H9 (cell line): ENCODE measurements around the gene SHISA4. TPM values are rescaled to one million over a fixed set of nuclear protein-coding genes. Genes with fewer than 3 reads are reported as not detected.

Experiments
- DNase-seq: peaks from one replicate; pipeline ENCODE4 v3.0.0-alpha.2; 2017
- H2AFZ ChIP-seq: one replicate; pipeline ENCODE4 v1.6.1; 2013; ENCODE audit warnings: mild to moderate bottlenecking, low read length, control low read depth, moderate library complexity
- H2AK5ac ChIP-seq: 2 replicates; pipeline ENCODE4 v1.6.1; 2013; ENCODE audit warnings: low read length, control low read depth, mixed read lengths; ENCODE audit not compliant: insufficient read length
- H2BK120ac ChIP-seq: one replicate; pipeline ENCODE4 v1.6.1; 2013; ENCODE audit warnings: low read depth, mild to moderate bottlenecking, low read length, control low read depth, inconsistent platforms; ENCODE audit not compliant: poor library complexity, severe bottlenecking
- H2BK12ac ChIP-seq: 2 replicates; pipeline ENCODE4 v1.6.1; 2013; ENCODE audit warnings: low read length, control low read depth, mixed read lengths, low read depth; ENCODE audit not compliant: insufficient read length
- H2BK15ac ChIP-seq: 2 replicates; pipeline ENCODE4 v1.6.1; 2013; ENCODE audit warnings: low read depth, low read length, control low read depth
- H2BK20ac ChIP-seq: one replicate; pipeline ENCODE4 v1.6.1; 2013; ENCODE audit warnings: low read depth, mild to moderate bottlenecking, low read length, control low read depth, inconsistent platforms; ENCODE audit not compliant: poor library complexity, severe bottlenecking
- H2BK5ac ChIP-seq: 2 replicates; pipeline ENCODE4 v1.6.1; 2013; ENCODE audit warnings: low read length, control low read depth, mixed read lengths; ENCODE audit not compliant: insufficient read length
- H3K14ac ChIP-seq: 2 replicates; pipeline ENCODE4 v1.6.1; 2013; ENCODE audit warnings: low read length, control low read depth; ENCODE audit not compliant: insufficient read depth
- H3K18ac ChIP-seq: 2 replicates; pipeline ENCODE4 v1.6.1; 2013; ENCODE audit warnings: low read depth, mild to moderate bottlenecking, mixed read lengths, low read length, control low read depth; ENCODE audit not compliant: insufficient read length
- H3K23ac ChIP-seq: 2 replicates; pipeline ENCODE4 v1.6.1; 2013; ENCODE audit warnings: low read length, control low read depth, mixed read lengths, low read depth; ENCODE audit not compliant: insufficient read length
- H3K23me2 ChIP-seq: 2 replicates; pipeline ENCODE4 v1.6.1; 2013; ENCODE audit warnings: low read depth, mild to moderate bottlenecking, mixed read lengths, low read length, control low read depth; ENCODE audit not compliant: insufficient read length, poor library complexity, severe bottlenecking
- H3K27ac ChIP-seq: 2 replicates; pipeline ENCODE4 v1.5.1; 2013; ENCODE audit warnings: low read length, control low read depth, mixed read lengths, low read depth; ENCODE audit not compliant: insufficient read length
- H3K27me3 ChIP-seq: 2 replicates; pipeline ENCODE4 v1.6.1; 2013; ENCODE audit warnings: low read length, control low read depth, inconsistent platforms; ENCODE audit not compliant: insufficient read depth
- H3K4ac ChIP-seq: 2 replicates; pipeline ENCODE4 v1.6.1; 2013; ENCODE audit warnings: low read depth, mild to moderate bottlenecking, control low read depth, inconsistent platforms, low read length, moderate library complexity
- H3K4me1 ChIP-seq: 2 replicates; pipeline ENCODE4 v1.6.1; 2013; ENCODE audit warnings: low read length, control low read depth, inconsistent platforms; ENCODE audit not compliant: insufficient read depth
- H3K4me2 ChIP-seq: 2 replicates; pipeline ENCODE4 v1.6.1; 2013; ENCODE audit warnings: low read length, control low read depth, mixed read lengths; ENCODE audit not compliant: insufficient read length, insufficient read depth
- H3K56ac ChIP-seq: 2 replicates; pipeline ENCODE4 v1.6.1; 2013; ENCODE audit warnings: low read depth, mild to moderate bottlenecking, mixed read lengths, low read length, control low read depth; ENCODE audit not compliant: insufficient read length
- H3K79me1 ChIP-seq: 2 replicates; pipeline ENCODE4 v1.6.1; 2013; ENCODE audit warnings: low read depth, mild to moderate bottlenecking, moderate library complexity, low read length, control low read depth, inconsistent platforms; ENCODE audit not compliant: insufficient read depth, poor library complexity, severe bottlenecking
- H3K79me2 ChIP-seq: 2 replicates; pipeline ENCODE4 v1.6.1; 2013; ENCODE audit warnings: low read length, control low read depth, inconsistent platforms; ENCODE audit not compliant: insufficient read depth
- H3K9ac ChIP-seq: 2 replicates; pipeline ENCODE4 v1.6.1; 2013; ENCODE audit warnings: low read length, control low read depth, mixed read lengths; ENCODE audit not compliant: insufficient read length; ENCODE audit errors: extremely low read depth
- H3K9me3 ChIP-seq: one replicate; pipeline ENCODE4 v1.6.1; 2013; ENCODE audit warnings: low read depth, low read length, inconsistent platforms; ENCODE audit not compliant: control insufficient read depth
- H3T11ph ChIP-seq: one replicate; pipeline ENCODE4 v1.6.1; 2013; ENCODE audit warnings: mild to moderate bottlenecking, low read length, control low read depth, inconsistent platforms
- H4K20me1 ChIP-seq: one replicate; pipeline ENCODE4 v1.6.1; 2013; ENCODE audit not compliant: control insufficient read depth, insufficient read length, insufficient read depth
- H4K5ac ChIP-seq: 2 replicates; pipeline ENCODE4 v1.6.1; 2013; ENCODE audit warnings: low read depth, mild to moderate bottlenecking, mixed read lengths, low read length, control low read depth; ENCODE audit not compliant: insufficient read length
- H4K8ac ChIP-seq: replicated peaks from 2 replicates; pipeline ENCODE4 v1.6.1; 2013; ENCODE audit warnings: low read length, control low read depth, mixed read lengths, low read depth; ENCODE audit not compliant: insufficient read length
- H4K91ac ChIP-seq: 2 replicates; pipeline ENCODE4 v1.6.1; 2013; ENCODE audit warnings: low read depth, mild to moderate bottlenecking, moderate library complexity, mixed read lengths, low read length, control low read depth; ENCODE audit not compliant: insufficient read length
- H3K27ac Mint-ChIP-seq, 3 experiments: 2 replicates in 2 of 3; 3 replicates in 1 of 3; pipeline ENCODE4 v1.8.0; 2020 to 2021; ENCODE audit warnings: mixed read lengths in 3 of 3, mild to moderate bottlenecking in 1 of 3, moderate library complexity in 1 of 3
- H3K27me3 Mint-ChIP-seq: 2 replicates; pipeline ENCODE4 v1.8.0; 2021; ENCODE audit warnings: low read depth, mild to moderate bottlenecking, moderate library complexity, mixed read lengths
- H3K36me3 Mint-ChIP-seq, 3 experiments: 2 replicates in 2 of 3; 3 replicates in 1 of 3; pipeline ENCODE4 v1.8.0; 2020 to 2021; ENCODE audit warnings: low read depth in 3 of 3, mixed read lengths in 3 of 3; ENCODE audit not compliant: insufficient read depth in 1 of 3
- H3K4me1 Mint-ChIP-seq, 2 experiments: 2 replicates each; pipeline ENCODE4 v1.8.0; 2020; ENCODE audit warnings: mixed read lengths in 2 of 2
- H3K4me3 Mint-ChIP-seq, 2 experiments: 2 replicates in 1 of 2; 3 replicates in 1 of 2; pipeline ENCODE4 v1.8.0; 2020 to 2021; ENCODE audit warnings: mild to moderate bottlenecking in 2 of 2, mixed read lengths in 2 of 2, moderate library complexity in 1 of 2
- H3K9me3 Mint-ChIP-seq, 2 experiments: 2 replicates in 1 of 2; 3 replicates in 1 of 2; pipeline ENCODE4 v1.8.0; 2020; ENCODE audit warnings: mild to moderate bottlenecking in 2 of 2, mixed read lengths in 2 of 2, moderate library complexity in 1 of 2
- CTCF ChIP-seq: fragments of 200-600 bp; sonication (generic); conservative IDR thresholded peaks from 3 replicates; pipeline ENCODE4 v1.8.0; 2021; ENCODE audit warnings: antibody characterized with exemption, mild to moderate bottlenecking
- WGBS: extraction: QIAGEN DNeasy Blood & Tissue Kit; methylation state at CpG from one replicate; pipeline ENCODE4 v1.1.7; 2013; ENCODE audit warnings: missing lambda C conversion rate, low lambda C conversion rate, mixed read lengths; ENCODE audit not compliant: insufficient read length; ENCODE audit errors: extremely low coverage; 5-methylcytosine and 5-hydroxymethylcytosine counted together
- total RNA-seq: library from RNA; stranded (reverse); gene quantifications from 2 replicates; pipeline ENCODE4 v1.2.1, GENCODE V29; 2021

SHISA4 gene
- total RNA-seq, 1 experiment from 2014 or later, result 6.3 TPM

GRCh38 chr1:201903135-201903534 is 14.4 kb downstream of the SHISA4 start:
- H2AK5ac ChIP-seq, result no peak overlapping the region
- no peaks in the 10 kb centered on the region for H3K4me1 ChIP-seq
- H3K14ac ChIP-seq, result no peak overlapping the region
- peaks cover 0 to 8% of the 10 kb centered on the region in 2 experiments; a peak in 3 of 4 replicates for H3K4me1 Mint-ChIP-seq
- H3T11ph ChIP-seq, result no peak overlapping the region
- H2AFZ ChIP-seq, result no peak overlapping the region
- no peak overlapping the region for H4K8ac ChIP-seq
- no peak overlapping the region for H2BK5ac ChIP-seq
- TF ChIP-seq CTCF, result no peak
- no peak overlapping the region for H2BK12ac ChIP-seq
- no peaks in the 10 kb centered on the region for H3K9me3 Mint-ChIP-seq
- H4K91ac ChIP-seq, result no peak overlapping the region
- no peak overlapping the region for H3K56ac ChIP-seq
- no peak overlapping the region for H2BK20ac ChIP-seq
- H4K5ac ChIP-seq, result no peak overlapping the region
- peaks cover 0 to 1% (median 0%) of the 10 kb centered on the region in 3 experiments; a peak in 1 of 7 replicates for H3K36me3 Mint-ChIP-seq
- peaks cover under 1% of the 10 kb centered on the region; the same call in 1 of the 2 replicates for H3K27me3 Mint-ChIP-seq
- no peak overlapping the region for H3K4me2 ChIP-seq
- H3K4me3 Mint-ChIP-seq, result no peak overlapping the region
- no peaks in the 10 kb centered on the region for H3K9me3 ChIP-seq
- H3K27ac ChIP-seq, result no peak overlapping the region
- H2BK120ac ChIP-seq, result no peak overlapping the region
- no peaks in the 10 kb centered on the region; the same call in 1 of the 2 replicates for H3K27me3 ChIP-seq
- H2BK15ac ChIP-seq, result no peak overlapping the region
- no peak overlapping the region for H3K4ac ChIP-seq
- no peaks in the 10 kb centered on the region for H4K20me1 ChIP-seq
- H3K27ac Mint-ChIP-seq, result no peak overlapping the region; a peak in 1 of 7 replicates
- no peak overlapping the region for H3K23ac ChIP-seq
- H3K18ac ChIP-seq, result no peak overlapping the region
- H3K23me2 ChIP-seq, result no peaks in the 10 kb centered on the region
- no peak for DNase-seq
- no CpG with 5 or more reads among the region's 5 CpGs for WGBS
- no peak overlapping the region for H3K9ac ChIP-seq
- no peaks in the 10 kb centered on the region for H3K79me1 ChIP-seq
- no peaks in the 10 kb centered on the region for H3K79me2 ChIP-seq
